GM10248 (cell line): Measurements from ENCODE around the gene CYB561D1.
A peak's percentile ranks its signal among the peaks of the same experiment; 100 is the strongest.

Experiments
- CTCF ChIA-PET: fragments of 300-600 bp; sonication (Branson Sonifier 250); formaldehyde crosslinking; extraction: SDS; loops from one replicate; lab custom pipeline; 2021; ENCODE audit warnings: antibody characterized with exemption; lab: Yijun Ruan, JAX
- POLR2A ChIA-PET: fragments of 350-650 bp; sonication (Branson Sonifier 250); formaldehyde crosslinking; extraction: SDS; loops from one replicate; lab custom pipeline; 2020; ENCODE audit warnings: antibody characterized with exemption; lab: Yijun Ruan, JAX
- DNase-seq: peaks from one replicate; pipeline ENCODE4 v3.0.0; 2012; ENCODE audit errors: extremely low spot score
- TF ChIP-seq, protein P1 (sequence below): IDR thresholded peaks from 2 replicates; pipeline ENCODE4 v1.5.1; 2012; ENCODE audit warnings: mild to moderate bottlenecking, low read depth; ENCODE audit errors: extremely low read depth, missing control alignments, control extremely low read depth

CYB561D1 gene

DNA sequence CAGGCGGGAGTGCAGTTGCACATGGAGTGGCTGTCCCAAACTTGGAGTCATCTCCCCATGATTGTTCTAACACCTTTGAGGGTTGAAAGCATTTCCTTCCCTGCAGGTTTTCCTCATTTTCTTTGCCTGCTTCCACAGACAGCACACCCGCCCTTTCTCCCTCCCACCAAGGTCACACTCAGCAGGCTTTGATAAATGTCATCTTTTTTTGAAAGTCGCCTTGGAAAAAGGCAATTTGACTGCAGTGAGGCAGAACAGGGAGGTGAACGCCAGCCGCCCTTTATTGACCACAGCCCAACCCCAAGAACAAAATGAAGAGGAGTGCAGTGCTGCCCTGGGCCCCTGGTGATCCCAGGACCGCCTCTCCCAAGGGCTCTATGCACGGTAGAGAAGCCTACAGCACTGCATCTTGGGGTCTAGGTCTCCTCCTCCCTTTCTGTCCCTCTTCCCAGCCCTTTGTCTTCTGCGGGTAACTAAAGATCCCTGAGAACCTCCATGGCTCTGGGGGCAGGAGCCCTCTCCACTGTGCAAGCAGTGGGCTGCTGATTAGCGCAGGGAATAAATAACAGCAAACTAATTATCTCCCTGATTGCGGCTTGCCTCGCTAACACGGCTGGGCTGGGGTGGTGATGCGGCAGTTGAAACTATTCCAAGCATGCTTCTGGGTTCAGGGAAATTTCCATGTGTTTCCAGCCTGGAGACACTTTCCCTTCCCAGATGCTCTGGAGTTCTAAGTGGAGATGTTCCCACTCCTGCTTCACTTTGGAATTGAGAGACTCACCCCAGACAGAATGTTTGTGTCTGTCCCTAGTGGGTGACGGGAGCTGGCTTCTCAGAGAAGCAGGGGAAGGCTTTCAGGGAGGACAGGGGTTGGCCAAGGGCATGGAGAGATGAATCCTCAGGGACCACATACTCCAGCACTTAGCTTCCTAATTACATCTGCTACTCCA lies 27.4 kb downstream of the CYB561D1 start:
- no peak for DNase-seq
- ChIA-PET CTCF (interaction anchor here (0.9 to 43.8 kb wide), 8 partner anchors 11 to 26 kb away, joined by 3 to 1898 read pairs (median 22); partner anchors contain the start of genes AMIGO1, ATXN7L2, CYB561D1 and GPR61), POLR2A (no interaction called here)
- TF ChIP-seq, protein P1, sequence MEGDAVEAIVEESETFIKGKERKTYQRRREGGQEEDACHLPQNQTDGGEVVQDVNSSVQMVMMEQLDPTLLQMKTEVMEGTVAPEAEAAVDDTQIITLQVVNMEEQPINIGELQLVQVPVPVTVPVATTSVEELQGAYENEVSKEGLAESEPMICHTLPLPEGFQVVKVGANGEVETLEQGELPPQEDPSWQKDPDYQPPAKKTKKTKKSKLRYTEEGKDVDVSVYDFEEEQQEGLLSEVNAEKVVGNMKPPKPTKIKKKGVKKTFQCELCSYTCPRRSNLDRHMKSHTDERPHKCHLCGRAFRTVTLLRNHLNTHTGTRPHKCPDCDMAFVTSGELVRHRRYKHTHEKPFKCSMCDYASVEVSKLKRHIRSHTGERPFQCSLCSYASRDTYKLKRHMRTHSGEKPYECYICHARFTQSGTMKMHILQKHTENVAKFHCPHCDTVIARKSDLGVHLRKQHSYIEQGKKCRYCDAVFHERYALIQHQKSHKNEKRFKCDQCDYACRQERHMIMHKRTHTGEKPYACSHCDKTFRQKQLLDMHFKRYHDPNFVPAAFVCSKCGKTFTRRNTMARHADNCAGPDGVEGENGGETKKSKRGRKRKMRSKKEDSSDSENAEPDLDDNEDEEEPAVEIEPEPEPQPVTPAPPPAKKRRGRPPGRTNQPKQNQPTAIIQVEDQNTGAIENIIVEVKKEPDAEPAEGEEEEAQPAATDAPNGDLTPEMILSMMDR, result no peak

DNA sequence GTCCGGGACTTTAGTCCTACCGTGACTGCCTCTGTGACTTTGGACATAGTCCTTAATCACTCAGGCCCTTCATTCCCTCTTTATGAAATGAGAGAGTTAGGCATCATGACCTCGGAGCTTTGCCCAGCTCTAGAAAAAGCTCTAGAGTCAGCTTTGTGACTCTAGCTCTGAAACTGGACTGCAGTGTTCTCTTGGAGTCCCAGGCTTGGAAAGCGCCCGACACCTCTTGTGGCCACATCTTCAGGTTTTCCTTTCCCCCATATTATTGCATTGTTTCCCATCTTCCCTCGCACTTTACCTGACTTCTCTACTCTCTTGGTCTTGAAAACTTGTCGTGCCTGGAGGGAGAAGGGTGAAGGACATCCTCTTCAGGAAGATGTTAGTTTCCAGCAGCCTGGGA lies 28.1 kb downstream of the CYB561D1 start:
- no peak for DNase-seq
- TF ChIP-seq, protein P1, result no peak
- CTCF ChIA-PET, result interaction anchor here (1.8 to 26.3 kb wide), 3 partner anchors 10 to 24 kb away, joined by 7 to 1898 read pairs (median 38); partner anchors contain the start of genes AMIGO1, ATXN7L2 and CYB561D1
- POLR2A ChIA-PET, result no interaction called here

DNA sequence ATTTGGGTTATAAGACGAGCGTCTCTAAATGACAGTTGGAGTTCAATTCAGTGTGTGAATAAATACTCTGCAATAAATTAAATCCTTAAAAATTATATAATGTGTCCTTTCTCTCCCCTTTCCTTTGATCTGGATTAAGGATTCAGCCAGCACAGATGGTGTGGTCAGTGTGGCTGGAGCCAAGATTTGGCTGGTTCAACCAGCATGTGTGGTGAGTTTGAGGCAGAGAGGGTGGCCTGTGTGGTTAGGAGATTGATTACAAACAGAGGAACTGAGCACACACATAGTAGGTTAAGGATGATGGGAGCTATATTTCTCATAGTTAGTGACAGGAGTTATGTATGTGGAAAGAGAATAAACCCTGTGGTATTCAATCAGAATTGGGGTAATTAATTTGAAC lies 29.8 kb downstream of the CYB561D1 start:
- DNase-seq, result no peak
- TF ChIP-seq, protein P1, result no peak
- ChIA-PET CTCF (interaction anchor here (1.0 to 26.3 kb wide), 3 partner anchors 9 to 115 kb away, joined by 3 to 1898 read pairs (median 38); partner anchors contain the start of genes AMIGO1, ATXN7L2 and CYB561D1), POLR2A (no interaction called here)

DNA sequence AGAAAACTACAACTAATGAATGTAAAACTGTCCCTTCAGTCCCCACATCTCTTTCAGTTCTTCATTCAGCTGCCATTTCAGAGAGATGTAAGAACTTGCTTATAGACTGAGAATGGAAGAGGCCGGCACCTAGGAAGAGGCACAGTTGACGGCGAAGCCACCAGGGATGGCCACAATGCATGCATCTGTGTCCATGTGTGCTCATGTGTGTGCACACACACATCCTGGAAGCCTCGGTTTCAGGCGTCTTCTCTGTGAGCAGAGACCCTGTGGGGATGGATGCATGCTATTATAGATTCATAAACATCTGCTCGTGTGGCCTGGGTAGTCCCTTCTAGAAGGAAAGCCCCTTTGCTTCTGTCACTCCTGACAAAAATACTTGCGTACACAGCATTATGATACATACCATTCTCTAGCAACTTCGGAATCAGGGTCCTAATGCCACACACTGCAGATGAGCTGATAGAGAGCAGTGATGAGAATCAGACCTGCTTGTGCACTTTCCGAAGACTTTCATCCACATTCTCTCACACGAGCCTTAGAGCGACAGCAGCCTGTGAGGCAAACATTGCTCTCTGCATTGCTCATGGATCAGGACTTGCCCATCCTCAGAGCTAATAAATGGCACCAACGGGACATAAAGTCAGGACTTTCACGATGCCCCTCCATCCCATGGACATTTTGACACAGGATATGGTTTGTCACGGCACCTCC lies 33.4 kb downstream of the CYB561D1 start:
- TF ChIP-seq, protein P1, result no peak
- peak; percentile 60 for DNase-seq
- ChIA-PET CTCF (interaction anchor here (0.8 to 26.3 kb wide), 6 partner anchors 8 to 249 kb away, joined by 3 to 1898 read pairs (median 54); partner anchors contain the start of genes AMIGO1, ATXN7L2, CYB561D1 and GPR61), POLR2A (interaction anchor here (0.6 kb wide), 1 partner anchor 58 kb away, joined by 5 read pairs; no protein-coding TSS in a partner anchor)

DNA sequence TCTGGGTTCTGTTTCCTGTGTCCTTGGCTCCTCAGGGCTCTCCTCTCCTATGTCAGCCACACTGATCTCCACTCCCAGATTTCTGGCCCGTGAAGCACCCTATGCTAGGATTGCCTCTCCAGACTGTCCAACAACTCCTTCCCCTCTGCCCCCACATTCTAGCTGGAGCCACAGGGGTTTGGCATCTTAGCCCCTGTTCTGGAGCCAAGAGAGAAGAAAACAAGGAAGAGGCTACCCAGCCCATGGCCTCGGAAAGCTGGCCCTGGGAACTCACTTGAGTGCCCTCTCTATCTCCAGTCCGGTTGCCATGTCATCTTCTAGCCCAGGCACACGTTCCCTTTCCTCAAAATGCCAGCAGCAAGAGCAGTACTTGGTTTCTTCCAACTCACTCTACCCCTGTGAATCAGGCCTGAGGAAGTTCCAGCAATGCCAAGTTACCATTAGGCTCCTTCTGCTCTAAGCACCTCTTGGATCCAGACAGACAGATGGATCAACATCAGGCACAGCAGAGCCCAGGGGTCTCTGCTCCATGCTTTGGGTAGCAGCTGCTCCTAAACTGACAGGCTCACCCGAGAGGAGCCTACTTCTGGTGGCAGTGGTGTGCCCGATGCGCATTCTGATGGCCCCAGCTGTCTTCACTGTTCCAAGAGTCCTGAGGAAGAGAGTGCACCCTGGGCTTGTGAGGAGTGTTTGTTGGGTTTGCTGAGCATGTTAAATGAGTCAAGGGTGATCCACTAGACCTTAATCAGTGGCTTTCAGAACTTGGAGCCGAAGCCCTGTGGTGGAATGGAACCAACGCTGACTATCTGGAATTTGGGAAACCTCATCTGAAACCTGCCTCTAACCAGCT lies 34.2 kb downstream of the CYB561D1 start:
- CTCF ChIA-PET, result interaction anchor here (0.9 to 26.3 kb wide), 8 partner anchors 8 to 415 kb away, joined by 3 to 1898 read pairs (median 6); partner anchors contain the start of genes AMIGO1, ATXN7L2, CYB561D1 and GPR61
- TF ChIP-seq, protein P1, result no peak
- POLR2A ChIA-PET, result interaction anchor here (0.5 kb wide), 1 partner anchor 29 kb away, joined by 3 read pairs; no protein-coding TSS in a partner anchor
- DNase-seq, result no peak
